Psoas muscle (tissue), 8 donors: ENCODE measurements around the gene ADGRE2. TPM values are rescaled to one million over a fixed set of nuclear protein-coding genes. Genes with fewer than 3 reads are reported as not detected.
"Not testable (repeated sequence)": the region's sequence is repeated elsewhere in the genome, so short reads cannot be mapped to it uniquely, and the experiment has no call there.

Experiments used
- ATAC-seq, 4 donors: fragments of 200-7000 bp; cut with Tn5 transposase; one replicate each; pipeline ENCODE4 v1.9.1; 2020; ENCODE audit warnings: moderate library complexity in 3 of 4, mild to moderate bottlenecking in 2 of 4
- DNase-seq, 2 donors: peaks; one replicate each; pipeline ENCODE4 v3.0.0-alpha.2; 2020
- H3K27ac ChIP-seq: fragments of 200-600 bp; one replicate; pipeline ENCODE4 v1.8.0; 2022
- H3K27me3 ChIP-seq, 3 donors: fragments of 200-600 bp in 1 of 3; one replicate each; pipeline versions ENCODE4 v1.6.1 to v1.8.0; 2013 to 2022; ENCODE audit warnings: low read length in 2 of 3, mild to moderate bottlenecking in 2 of 3, moderate library complexity in 1 of 3; ENCODE audit not compliant: insufficient read depth in 3 of 3
- H3K36me3 ChIP-seq, 2 donors: fragments of 200-600 bp in 1 of 2; one replicate each; pipeline versions ENCODE4 v1.6.1 to v1.8.0; 2013 to 2022; ENCODE audit warnings: low read depth in 1 of 2, mild to moderate bottlenecking in 1 of 2, moderate library complexity in 1 of 2; ENCODE audit not compliant: insufficient read depth in 1 of 2
- H3K4me1 ChIP-seq: fragments of 200-600 bp; one replicate; pipeline ENCODE4 v1.8.0; 2022
- H3K4me3 ChIP-seq: fragments of 200-600 bp; one replicate; pipeline ENCODE4 v1.8.0; 2022; ENCODE audit warnings: mild to moderate bottlenecking
- H3K9me3 ChIP-seq: fragments of 200-600 bp; one replicate; pipeline ENCODE4 v1.8.0; 2022
- WGBS, 3 donors: extraction: QIAGEN DNeasy Blood & Tissue Kit; methylation state at CpG; one replicate each; pipeline versions ENCODE4 v1.1.6 to v1.1.7; 2013; 5-methylcytosine and 5-hydroxymethylcytosine counted together
- intact Hi-C, 2 donors: fragments of 100-400 bp; cut with DNase I; formaldehyde crosslinking; loops; one replicate each; pipeline versions ENCODE4 v1.11.0 to v1.14.2; 2022
- polyA plus RNA-seq, 3 donors: library from polyadenylated mRNA; stranded (reverse); fragments of 200-250 nt; gene quantifications; one replicate each; pipeline ENCODE4 v1.2.3, GENCODE V29; 2013
- total RNA-seq, 4 donors: library from RNA; stranded (reverse); fragmentation: NEBNext Ultra II Directional in 2 of 4; extraction: Animal tissue kit (Norgen Biotek cat#: 25700) in 2 of 4; gene quantifications; one replicate each; pipeline versions ENCODE4 v1.2.1 to v1.2.4, GENCODE V29; 2021 to 2023
- TF ChIP-seq, protein P1 (sequence below): fragments of 200-600 bp; IDR thresholded peaks from one replicate; pipeline ENCODE4 v1.8.0; 2022; ENCODE audit warnings: antibody characterized with exemption
- donor health status: healthy with polysubstance abuse.
- donor health status: DM: no; HTN: no; CAD: no; lungs with moderate emphysema.
- donor health status: Bipolar disorder and iron deficiency.
- donor health status: healthy.
- donor health status: DM: yes; HTN: yes; CAD: no.
- donor health status: DM: no; HTN: no; CAD: no.
- donor health status: DM: no; HTN: no; CAD: no.
- donor health status: DM: yes; HTN: yes; CAD: no.

The ADGRE2 gene
- total and polyA plus RNA-seq, 7 donors = 0.12 to 0.96 (median 0.56) TPM

DNA sequence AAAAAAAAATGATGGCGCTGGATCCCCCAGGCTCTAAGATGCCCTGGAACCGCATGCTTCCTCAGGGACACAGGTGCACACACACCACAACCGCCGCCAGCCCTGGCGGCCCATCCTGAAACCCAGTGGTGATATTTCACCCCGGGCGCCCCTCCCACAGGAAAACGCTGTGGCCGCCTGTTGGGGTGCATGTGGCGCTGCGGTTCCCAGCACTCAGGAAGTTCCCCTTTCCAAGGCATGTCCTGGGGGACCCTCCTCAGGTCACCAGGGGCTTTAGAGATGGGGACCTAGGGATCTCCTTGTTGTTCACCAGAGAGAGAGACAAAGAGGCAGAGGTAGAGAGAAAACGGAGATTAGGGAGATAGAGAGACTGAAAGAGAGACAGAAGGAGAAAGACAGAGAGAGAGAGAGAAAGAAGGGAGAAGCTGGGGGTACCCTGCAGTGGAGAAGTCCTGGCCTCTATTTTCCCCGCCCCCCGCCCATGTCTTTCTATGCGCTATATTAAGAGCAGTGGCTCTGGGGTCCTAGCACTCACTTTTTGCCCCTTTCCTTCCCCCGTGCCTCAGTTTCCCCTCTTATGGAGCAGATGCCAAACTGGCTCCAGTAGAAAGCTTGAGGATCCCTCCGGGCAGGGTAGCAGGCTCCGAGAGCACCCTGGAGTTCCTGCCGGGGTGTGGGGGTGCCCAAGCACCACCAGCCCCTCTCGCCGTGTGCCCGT, 2.3 kb downstream of the ADGRE2 start:
- TF ChIP-seq, protein P1, sequence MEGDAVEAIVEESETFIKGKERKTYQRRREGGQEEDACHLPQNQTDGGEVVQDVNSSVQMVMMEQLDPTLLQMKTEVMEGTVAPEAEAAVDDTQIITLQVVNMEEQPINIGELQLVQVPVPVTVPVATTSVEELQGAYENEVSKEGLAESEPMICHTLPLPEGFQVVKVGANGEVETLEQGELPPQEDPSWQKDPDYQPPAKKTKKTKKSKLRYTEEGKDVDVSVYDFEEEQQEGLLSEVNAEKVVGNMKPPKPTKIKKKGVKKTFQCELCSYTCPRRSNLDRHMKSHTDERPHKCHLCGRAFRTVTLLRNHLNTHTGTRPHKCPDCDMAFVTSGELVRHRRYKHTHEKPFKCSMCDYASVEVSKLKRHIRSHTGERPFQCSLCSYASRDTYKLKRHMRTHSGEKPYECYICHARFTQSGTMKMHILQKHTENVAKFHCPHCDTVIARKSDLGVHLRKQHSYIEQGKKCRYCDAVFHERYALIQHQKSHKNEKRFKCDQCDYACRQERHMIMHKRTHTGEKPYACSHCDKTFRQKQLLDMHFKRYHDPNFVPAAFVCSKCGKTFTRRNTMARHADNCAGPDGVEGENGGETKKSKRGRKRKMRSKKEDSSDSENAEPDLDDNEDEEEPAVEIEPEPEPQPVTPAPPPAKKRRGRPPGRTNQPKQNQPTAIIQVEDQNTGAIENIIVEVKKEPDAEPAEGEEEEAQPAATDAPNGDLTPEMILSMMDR = no peak
- intact Hi-C loops = no loop called here
- H3K4me1 ChIP-seq = no peaks in the 10 kb centered on the region
- H3K4me3 ChIP-seq = peak overlapping the region; percentile 36
- no peaks in the 10 kb centered on the region for H3K36me3 ChIP-seq
- ATAC-seq = peak in 1 of 4 donors; percentile 19
- DNase-seq = no peak
- 5 to 6% (median 6%) methylated on average over 19 to 22 of the region's 22 CpGs for WGBS, 3 donors
- H3K27me3 ChIP-seq = peaks cover 0 to 9% (median 2%) of the 10 kb centered on the region in 3 donors
- H3K9me3 ChIP-seq = no peaks in the 10 kb centered on the region
- H3K27ac ChIP-seq = no peak overlapping the region

DNA sequence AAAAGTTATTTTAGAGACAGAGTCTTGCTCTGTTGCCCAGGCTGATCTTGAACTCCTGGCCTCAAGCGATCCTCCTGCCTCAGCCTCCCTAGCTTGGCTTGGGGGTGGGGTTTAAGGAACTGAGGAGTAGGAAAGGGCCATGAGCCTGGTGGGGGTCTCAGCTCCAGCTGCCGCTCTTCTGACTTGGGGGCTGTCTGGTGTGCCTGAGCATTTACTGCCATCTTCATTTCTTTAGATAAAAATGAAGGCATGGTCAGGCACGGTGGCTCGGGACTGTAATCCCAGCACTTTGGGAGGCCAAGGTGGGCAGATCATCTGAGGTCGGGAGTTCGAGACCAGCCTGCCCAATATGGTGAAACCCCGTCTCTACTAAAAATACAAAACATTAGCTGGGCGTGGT, 3.0 kb downstream of the ADGRE2 start:
- H3K36me3 ChIP-seq, intact Hi-C loops, ATAC-seq, H3K9me3 ChIP-seq, H3K4me1 ChIP-seq, H3K4me3 ChIP-seq, DNase-seq, H3K27me3 ChIP-seq, H3K27ac ChIP-seq: not testable (repeated sequence)
- WGBS, 3 donors = 66 to 71% (median 70%) methylated on average over 8 of the region's 8 CpGs

DNA sequence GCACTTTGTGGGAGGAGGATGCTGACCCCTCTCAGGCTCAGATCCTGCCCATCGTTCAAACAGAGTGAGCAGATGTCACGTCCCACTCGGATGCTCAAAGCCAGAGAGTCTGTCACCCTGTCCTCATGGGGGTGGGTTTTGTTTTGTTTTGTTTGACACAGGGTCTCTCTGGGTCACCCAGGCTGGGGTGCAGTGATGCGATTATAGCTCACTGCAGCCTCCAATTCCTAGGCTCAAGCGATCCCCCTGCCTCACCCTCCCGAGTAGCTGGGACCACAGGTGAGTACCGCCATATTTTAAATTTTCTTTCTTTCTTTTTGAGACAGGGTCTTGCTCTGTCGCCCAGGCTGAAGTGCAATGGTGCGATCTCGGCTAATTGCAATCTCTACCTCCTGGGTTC, 4.0 kb downstream of the ADGRE2 start:
- H3K4me1 ChIP-seq = no peaks in the 10 kb centered on the region
- 56 to 71% (median 68%) methylated on average over 10 of the region's 10 CpGs for WGBS, 3 donors
- intact Hi-C loops = no loop called here
- H3K27ac ChIP-seq = no peak overlapping the region
- TF ChIP-seq, protein P1 = no peak
- H3K27me3 ChIP-seq = peaks cover 0 to 9% (median 2%) of the 10 kb centered on the region in 3 donors
- no peaks in the 10 kb centered on the region for H3K9me3 ChIP-seq
- H3K36me3 ChIP-seq = no peaks in the 10 kb centered on the region
- DNase-seq = no peak
- H3K4me3 ChIP-seq = no peak overlapping the region
- ATAC-seq = no peak

DNA sequence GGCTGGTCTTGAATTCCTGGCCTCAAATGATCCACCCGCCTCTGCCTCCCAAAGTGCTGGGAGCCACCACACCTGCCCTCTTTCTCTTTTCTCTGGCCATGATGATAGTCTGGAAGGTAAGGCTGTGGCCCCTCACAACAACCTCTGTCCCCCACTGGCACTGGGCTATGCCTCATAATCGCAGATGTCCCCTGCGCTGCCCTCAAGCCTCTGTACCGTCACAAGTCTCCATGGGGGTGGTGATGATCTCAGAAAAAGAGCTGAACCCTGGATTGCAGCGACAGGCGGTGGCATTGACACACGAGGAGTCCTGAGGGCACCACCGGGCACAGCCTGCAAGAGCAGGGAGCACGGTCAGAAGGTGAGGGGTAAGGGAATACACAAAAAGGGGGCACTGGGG, 4.6 kb downstream of the ADGRE2 start:
- H3K36me3 ChIP-seq, H3K4me1 ChIP-seq, intact Hi-C loops, DNase-seq, ATAC-seq, H3K4me3 ChIP-seq, H3K9me3 ChIP-seq, H3K27me3 ChIP-seq, H3K27ac ChIP-seq: not testable (repeated sequence)
- 66 to 77% (median 68%) methylated on average over 6 to 9 of the region's 9 CpGs for WGBS, 3 donors

DNA sequence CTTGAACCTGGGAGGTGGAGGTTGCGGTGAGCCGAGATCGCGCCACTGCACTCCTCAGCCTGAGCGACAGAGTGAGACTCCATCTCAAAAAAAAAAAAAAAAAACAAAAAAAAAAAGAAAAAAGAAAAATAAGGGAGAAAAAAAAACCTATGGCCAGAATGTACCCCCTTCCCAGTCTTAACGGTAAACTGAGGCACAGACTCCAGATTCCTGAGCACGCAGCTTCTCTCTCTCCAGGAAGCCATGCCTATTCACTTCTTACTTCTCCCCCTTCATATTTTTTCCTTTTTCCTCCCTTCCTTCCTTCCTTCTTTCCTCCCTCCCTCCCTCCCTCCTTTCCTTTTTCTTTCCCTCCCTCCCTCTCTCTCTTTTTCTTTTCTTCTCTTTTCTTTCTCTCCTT, 5.4 kb downstream of the ADGRE2 start:
- TF ChIP-seq, protein P1 = no peak
- Histone ChIP-seq H3K36me3 (no peaks in the 10 kb centered on the region), H3K27me3 (peaks cover 0 to 9% (median 2%) of the 10 kb centered on the region in 3 donors), H3K4me1 (no peaks in the 10 kb centered on the region), H3K4me3 (no peak overlapping the region), H3K9me3 (no peaks in the 10 kb centered on the region), H3K27ac (no peak overlapping the region)
- no peak for ATAC-seq
- 90 to 93% (median 91%) methylated on average over 7 of the region's 7 CpGs for WGBS, 3 donors
- intact Hi-C loops = no loop called here
- no peak for DNase-seq
